ENCODE data around the gene TUFT1. TPM values are rescaled to one million over a fixed set of nuclear protein-coding genes. Genes with fewer than 3 reads are reported as not detected.

Gene TUFT1
- total and polyA plus RNA-seq, 2 donors from 2014 or later = 8.9 to 12.9 TPM

DNA sequence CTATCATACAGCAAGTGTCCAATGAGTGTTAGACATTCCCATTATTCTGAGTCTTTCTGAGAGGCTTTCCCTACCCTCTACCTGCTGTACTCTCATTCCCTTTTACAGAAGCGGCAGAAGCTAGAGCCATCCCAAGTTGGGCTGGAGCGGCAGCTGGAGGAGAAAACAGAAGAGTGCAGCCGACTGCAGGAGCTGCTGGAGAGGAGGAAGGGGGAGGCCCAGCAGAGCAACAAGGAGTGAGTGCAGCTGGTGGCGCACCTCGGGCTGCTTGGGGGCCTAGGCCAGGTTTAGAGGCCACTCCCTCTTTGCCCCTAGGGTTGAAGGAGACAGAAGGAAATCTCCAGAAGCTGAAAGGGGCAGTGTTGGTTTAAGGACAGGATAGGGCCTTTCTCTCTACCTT is 16.8 kb upstream of the TUFT1 start:
- H3K36me3 ChIP-seq (ENCODE audit: control insufficient read depth in 2 of 3, insufficient read depth in 3 of 3, low read length in 3 of 3) = peaks cover 0 to 32% (median 0%) of the 10 kb centered on the region in 3 donors
- H3K27me3 ChIP-seq (ENCODE audit: control insufficient read depth, insufficient read depth, low read length) = no peaks in the 10 kb centered on the region
- FAIRE-seq (no peak), DNase-seq (peak in 1 of 5 donors; percentile 58)
- H3K4me3 ChIP-seq (ENCODE audit: low read length in 3 of 3) = no peak overlapping the region
- H3K9ac ChIP-seq (ENCODE audit: low read length in 3 of 3) = no peak overlapping the region
- H3K9me3 ChIP-seq (ENCODE audit: control insufficient read depth in 2 of 3, insufficient read depth in 1 of 3, low read length in 3 of 3) = no peaks in the 10 kb centered on the region
- intact Hi-C loops (cut with DNase I) = no loop called here
- peaks cover 2 to 15% (median 14%) of the 10 kb centered on the region in 3 donors for H3K4me1 ChIP-seq (ENCODE audit: control insufficient read depth in 2 of 3, insufficient read depth in 2 of 3, low read depth in 1 of 3, low read length in 3 of 3)
- H3K27ac ChIP-seq (ENCODE audit: low read depth in 2 of 2, low read length in 2 of 2) = no peak overlapping the region
- TF ChIP-seq, protein P1, sequence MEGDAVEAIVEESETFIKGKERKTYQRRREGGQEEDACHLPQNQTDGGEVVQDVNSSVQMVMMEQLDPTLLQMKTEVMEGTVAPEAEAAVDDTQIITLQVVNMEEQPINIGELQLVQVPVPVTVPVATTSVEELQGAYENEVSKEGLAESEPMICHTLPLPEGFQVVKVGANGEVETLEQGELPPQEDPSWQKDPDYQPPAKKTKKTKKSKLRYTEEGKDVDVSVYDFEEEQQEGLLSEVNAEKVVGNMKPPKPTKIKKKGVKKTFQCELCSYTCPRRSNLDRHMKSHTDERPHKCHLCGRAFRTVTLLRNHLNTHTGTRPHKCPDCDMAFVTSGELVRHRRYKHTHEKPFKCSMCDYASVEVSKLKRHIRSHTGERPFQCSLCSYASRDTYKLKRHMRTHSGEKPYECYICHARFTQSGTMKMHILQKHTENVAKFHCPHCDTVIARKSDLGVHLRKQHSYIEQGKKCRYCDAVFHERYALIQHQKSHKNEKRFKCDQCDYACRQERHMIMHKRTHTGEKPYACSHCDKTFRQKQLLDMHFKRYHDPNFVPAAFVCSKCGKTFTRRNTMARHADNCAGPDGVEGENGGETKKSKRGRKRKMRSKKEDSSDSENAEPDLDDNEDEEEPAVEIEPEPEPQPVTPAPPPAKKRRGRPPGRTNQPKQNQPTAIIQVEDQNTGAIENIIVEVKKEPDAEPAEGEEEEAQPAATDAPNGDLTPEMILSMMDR (IDR thresholded peaks at IDR 0.05; ENCODE audit: borderline replicate concordance, extremely low read depth, insufficient read depth) = no peak

- Histone ChIP-seq H3K27me3 (ENCODE audit: control insufficient read depth, insufficient read depth, low read length) (no peaks in the 10 kb centered on the region), H3K4me3 (ENCODE audit: low read length in 3 of 3) (no peak overlapping the region), H3K4me1 (ENCODE audit: control insufficient read depth in 2 of 3, insufficient read depth in 2 of 3, low read depth in 1 of 3, low read length in 3 of 3) (peaks cover 2 to 8% (median 8%) of the 10 kb centered on the region in 3 donors), H3K36me3 (ENCODE audit: control insufficient read depth in 2 of 3, insufficient read depth in 3 of 3, low read length in 3 of 3) (peaks cover 0 to 34% (median 3%) of the 10 kb centered on the region in 3 donors), H3K9me3 (ENCODE audit: control insufficient read depth in 2 of 3, insufficient read depth in 1 of 3, low read length in 3 of 3) (no peaks in the 10 kb centered on the region), H3K27ac (ENCODE audit: low read depth in 2 of 2, low read length in 2 of 2) (no peak overlapping the region), H3K9ac (ENCODE audit: low read length in 3 of 3) (no peak overlapping the region)
- intact Hi-C loops (cut with DNase I) = no loop called here
- FAIRE-seq = no peak
- peak in 2 of 5 donors; percentile 18 to 28 for DNase-seq
- TF ChIP-seq, protein P1 (IDR thresholded peaks at IDR 0.05; ENCODE audit: borderline replicate concordance, extremely low read depth, insufficient read depth) = no peak
Measured at GRCh38 chr1:151524736-151525135, 15.4 kb upstream of the TUFT1 start.

DNA sequence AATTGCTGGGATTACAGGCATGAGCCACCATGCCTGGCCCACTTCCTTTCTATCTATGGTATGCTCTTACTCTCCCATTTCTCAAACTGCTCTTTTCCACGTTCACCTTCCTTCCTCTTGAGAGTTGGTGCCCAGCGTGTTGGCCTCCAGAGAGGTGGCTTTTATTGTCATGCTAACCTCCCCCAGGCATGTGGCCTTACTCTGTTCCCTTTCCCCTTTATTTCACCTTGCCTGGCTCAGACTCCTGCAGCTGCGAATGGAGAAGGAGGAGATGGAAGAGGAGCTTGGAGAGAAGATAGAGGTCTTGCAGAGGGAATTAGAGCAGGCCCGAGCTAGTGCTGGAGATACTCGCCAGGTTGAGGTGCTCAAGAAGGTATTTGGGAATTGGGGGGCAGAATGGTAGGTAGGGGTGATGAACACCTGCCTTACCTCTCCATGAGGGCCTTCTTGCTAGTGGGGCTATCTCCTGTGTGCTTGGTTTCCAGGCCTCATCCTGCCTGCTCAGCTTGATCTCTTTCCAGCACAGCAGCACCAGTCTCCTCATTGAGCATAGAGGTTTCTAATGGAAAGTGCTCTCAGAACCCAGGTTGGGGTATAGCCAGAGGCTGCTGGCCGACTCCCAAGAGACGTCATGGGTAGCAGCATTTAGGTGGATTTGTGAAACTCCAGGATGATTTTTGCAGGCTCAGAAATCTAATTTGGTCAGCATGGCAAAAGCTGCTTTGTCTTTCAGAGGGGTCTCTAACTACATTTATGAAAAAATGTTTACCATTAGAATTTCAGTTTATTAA is 13.2 kb upstream of the TUFT1 start:
- TF ChIP-seq, protein P1 (IDR thresholded peaks at IDR 0.05; ENCODE audit: borderline replicate concordance, extremely low read depth, insufficient read depth) = no peak
- Histone ChIP-seq H3K36me3 (ENCODE audit: control insufficient read depth in 2 of 3, insufficient read depth in 3 of 3, low read length in 3 of 3) (peaks cover 0 to 41% (median 5%) of the 10 kb centered on the region in 3 donors), H3K9me3 (ENCODE audit: control insufficient read depth in 2 of 3, insufficient read depth in 1 of 3, low read length in 3 of 3) (no peaks in the 10 kb centered on the region), H3K4me1 (ENCODE audit: control insufficient read depth in 2 of 3, insufficient read depth in 2 of 3, low read depth in 1 of 3, low read length in 3 of 3) (peaks cover 0 to 4% (median 0%) of the 10 kb centered on the region in 3 donors), H3K27ac (ENCODE audit: low read depth in 2 of 2, low read length in 2 of 2) (no peak overlapping the region), H3K4me3 (ENCODE audit: low read length in 3 of 3) (no peak overlapping the region), H3K27me3 (ENCODE audit: control insufficient read depth, insufficient read depth, low read length) (no peaks in the 10 kb centered on the region), H3K9ac (ENCODE audit: low read length in 3 of 3) (no peak overlapping the region)
- FAIRE-seq (no peak), DNase-seq (no peak)
- intact Hi-C loops (cut with DNase I) = no loop called here
